Left ventricle myocardium inferior (tissue), 1 donor: Measurements from ENCODE around the gene STIM2. TPM values are rescaled to one million over a fixed set of nuclear protein-coding genes. Genes with fewer than 3 reads are reported as not detected.

Source experiments
- DNase-seq: peaks from one replicate; pipeline ENCODE4 v3.0.0-alpha.2; 2020
- H3K27ac ChIP-seq: fragments of 200-600 bp; replicated peaks from 2 replicates; pipeline ENCODE4 v1.8.0; 2021
- H3K27me3 ChIP-seq: fragments of 200-600 bp; 2 replicates; pipeline ENCODE4 v1.8.0; 2021; ENCODE audit warnings: low read depth
- H3K36me3 ChIP-seq: fragments of 200-600 bp; 2 replicates; pipeline ENCODE4 v1.8.0; 2021
- H3K4me1 ChIP-seq: fragments of 200-600 bp; 2 replicates; pipeline ENCODE4 v1.8.0; 2021
- H3K4me3 ChIP-seq: fragments of 200-600 bp; 2 replicates; pipeline ENCODE4 v1.8.0; 2021; ENCODE audit warnings: mild to moderate bottlenecking, moderate library complexity
- H3K9me3 ChIP-seq: fragments of 200-600 bp; replicated peaks from 2 replicates; pipeline ENCODE4 v1.8.0; 2021
- intact Hi-C: fragments of 100-400 bp; cut with micrococcal nuclease; formaldehyde crosslinking; loops from one replicate; pipeline ENCODE4 v1.11.0; 2022
- total RNA-seq: library from RNA; stranded (reverse); fragmentation: NEBNext Ultra II Directional; extraction: Animal tissue kit (Norgen Biotek cat#: 25700); gene quantifications from one replicate; pipeline ENCODE4 v1.2.1, GENCODE V29; 2021
- TF ChIP-seq, protein P1 (sequence below): fragments of 200-600 bp; IDR thresholded peaks from 2 replicates; pipeline ENCODE4 v1.8.0; 2021; ENCODE audit warnings: antibody characterized with exemption, mild to moderate bottlenecking, borderline replicate concordance
- donor health status: DM: no; HTN: yes; CAD: no; lungs with severe emphysema.

The STIM2 gene
- total RNA-seq, 1 donor from 2014 or later: 12.2 TPM

DNA sequence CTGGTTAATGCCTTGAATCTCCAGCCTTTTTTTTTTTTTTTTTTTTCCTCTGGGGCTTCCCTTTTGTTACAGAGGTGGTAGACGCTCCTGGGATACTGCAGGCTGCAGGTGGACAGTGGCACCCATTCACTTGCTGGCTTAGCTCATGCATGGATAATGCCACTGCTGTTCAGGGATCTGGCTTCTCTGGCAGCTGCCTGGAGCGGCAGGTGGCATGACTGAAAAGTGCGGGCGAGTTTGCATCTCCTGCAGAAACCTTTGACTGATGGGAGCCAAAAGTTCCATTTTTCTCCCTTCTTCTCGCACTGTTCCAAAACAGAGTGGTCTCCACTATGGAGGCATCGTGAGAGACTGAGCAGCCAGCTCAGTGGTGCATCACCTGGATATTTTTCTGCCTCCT, 5.9 kb upstream of the STIM2 start:
- DNase-seq: no peak
- intact Hi-C loops: no loop called here
- H3K36me3 ChIP-seq: no peaks in the 10 kb centered on the region
- H3K4me1 ChIP-seq: peaks cover 30% of the 10 kb centered on the region
- no peak overlapping the region for H3K27ac ChIP-seq
- H3K9me3 ChIP-seq: no peaks in the 10 kb centered on the region
- TF ChIP-seq, protein P1, sequence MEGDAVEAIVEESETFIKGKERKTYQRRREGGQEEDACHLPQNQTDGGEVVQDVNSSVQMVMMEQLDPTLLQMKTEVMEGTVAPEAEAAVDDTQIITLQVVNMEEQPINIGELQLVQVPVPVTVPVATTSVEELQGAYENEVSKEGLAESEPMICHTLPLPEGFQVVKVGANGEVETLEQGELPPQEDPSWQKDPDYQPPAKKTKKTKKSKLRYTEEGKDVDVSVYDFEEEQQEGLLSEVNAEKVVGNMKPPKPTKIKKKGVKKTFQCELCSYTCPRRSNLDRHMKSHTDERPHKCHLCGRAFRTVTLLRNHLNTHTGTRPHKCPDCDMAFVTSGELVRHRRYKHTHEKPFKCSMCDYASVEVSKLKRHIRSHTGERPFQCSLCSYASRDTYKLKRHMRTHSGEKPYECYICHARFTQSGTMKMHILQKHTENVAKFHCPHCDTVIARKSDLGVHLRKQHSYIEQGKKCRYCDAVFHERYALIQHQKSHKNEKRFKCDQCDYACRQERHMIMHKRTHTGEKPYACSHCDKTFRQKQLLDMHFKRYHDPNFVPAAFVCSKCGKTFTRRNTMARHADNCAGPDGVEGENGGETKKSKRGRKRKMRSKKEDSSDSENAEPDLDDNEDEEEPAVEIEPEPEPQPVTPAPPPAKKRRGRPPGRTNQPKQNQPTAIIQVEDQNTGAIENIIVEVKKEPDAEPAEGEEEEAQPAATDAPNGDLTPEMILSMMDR: no peak
- H3K27me3 ChIP-seq: no peaks in the 10 kb centered on the region
- H3K4me3 ChIP-seq: no peak overlapping the region

DNA sequence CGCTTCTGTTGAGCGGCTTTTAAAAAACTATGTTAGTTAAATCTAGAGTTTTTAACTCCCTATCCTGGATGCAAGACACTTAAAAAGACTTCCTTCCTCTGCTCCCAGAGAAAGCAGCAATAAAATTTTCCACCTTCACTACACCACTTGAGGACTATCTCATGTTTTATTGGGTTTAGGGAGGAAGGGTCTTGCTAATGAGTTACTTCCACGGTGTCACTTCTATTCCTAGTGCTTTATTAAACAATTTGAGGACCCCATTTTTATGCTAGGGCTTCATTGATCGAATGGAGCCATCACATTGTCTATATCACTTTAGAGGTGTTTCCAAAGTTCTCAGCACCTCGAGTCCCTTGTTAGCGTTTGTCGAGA, 3.7 kb upstream of the STIM2 start:
- peak overlapping the region; percentile 82 for H3K4me3 ChIP-seq
- no peaks in the 10 kb centered on the region for H3K36me3 ChIP-seq
- peaks cover 46% of the 10 kb centered on the region for H3K4me1 ChIP-seq
- peak overlapping the region; percentile 92 for H3K27ac ChIP-seq
- DNase-seq: no peak
- H3K27me3 ChIP-seq: no peaks in the 10 kb centered on the region
- intact Hi-C loops: no loop called here
- TF ChIP-seq, protein P1: no peak
- no peaks in the 10 kb centered on the region for H3K9me3 ChIP-seq

DNA sequence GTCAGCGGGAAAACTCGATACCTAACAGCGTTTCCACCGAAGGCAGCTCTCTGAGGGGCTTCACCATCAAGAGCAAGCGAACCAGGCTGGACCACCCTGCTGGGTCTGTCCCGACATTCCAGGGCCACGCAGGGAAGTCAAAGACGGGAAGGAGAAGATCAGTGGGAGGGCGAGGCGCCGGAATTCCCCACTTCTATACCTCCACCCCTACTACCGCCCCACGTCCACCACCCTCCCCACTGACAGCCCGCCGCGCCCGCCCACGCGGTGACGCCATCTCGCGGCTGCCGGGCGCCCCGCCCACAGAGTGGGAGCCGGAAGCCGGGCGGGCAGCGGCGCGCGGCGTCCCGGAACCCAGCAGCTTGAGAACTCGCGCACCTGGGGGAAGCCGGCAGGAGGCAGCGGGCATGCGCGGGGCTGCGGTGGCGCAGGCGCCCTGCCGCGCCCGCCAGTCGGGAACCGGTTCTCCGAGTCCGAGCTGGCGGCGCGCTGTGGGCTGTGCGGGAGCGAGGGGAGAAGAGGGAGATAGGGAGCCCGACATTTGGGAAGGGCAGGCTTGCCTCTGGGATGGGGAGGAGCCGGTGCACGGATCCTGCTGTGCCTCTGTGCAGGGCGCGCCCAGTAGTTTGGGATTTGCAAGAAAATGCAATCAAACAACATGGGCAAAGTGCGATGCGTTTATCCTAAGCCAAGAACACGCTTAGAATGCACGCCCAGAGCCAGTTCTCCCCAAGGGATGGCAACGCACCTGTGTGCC, 3.2 kb upstream of the STIM2 start:
- TF ChIP-seq, protein P1: peak; percentile 31
- peak; percentile 91 for DNase-seq
- H3K4me1 ChIP-seq: peaks cover 52% of the 10 kb centered on the region
- peak overlapping the region; percentile 92 for H3K27ac ChIP-seq
- no peaks in the 10 kb centered on the region for H3K27me3 ChIP-seq
- peak overlapping the region; percentile 82 for H3K4me3 ChIP-seq
- H3K9me3 ChIP-seq: no peaks in the 10 kb centered on the region
- no peaks in the 10 kb centered on the region for H3K36me3 ChIP-seq
- intact Hi-C loops: no loop called here

DNA sequence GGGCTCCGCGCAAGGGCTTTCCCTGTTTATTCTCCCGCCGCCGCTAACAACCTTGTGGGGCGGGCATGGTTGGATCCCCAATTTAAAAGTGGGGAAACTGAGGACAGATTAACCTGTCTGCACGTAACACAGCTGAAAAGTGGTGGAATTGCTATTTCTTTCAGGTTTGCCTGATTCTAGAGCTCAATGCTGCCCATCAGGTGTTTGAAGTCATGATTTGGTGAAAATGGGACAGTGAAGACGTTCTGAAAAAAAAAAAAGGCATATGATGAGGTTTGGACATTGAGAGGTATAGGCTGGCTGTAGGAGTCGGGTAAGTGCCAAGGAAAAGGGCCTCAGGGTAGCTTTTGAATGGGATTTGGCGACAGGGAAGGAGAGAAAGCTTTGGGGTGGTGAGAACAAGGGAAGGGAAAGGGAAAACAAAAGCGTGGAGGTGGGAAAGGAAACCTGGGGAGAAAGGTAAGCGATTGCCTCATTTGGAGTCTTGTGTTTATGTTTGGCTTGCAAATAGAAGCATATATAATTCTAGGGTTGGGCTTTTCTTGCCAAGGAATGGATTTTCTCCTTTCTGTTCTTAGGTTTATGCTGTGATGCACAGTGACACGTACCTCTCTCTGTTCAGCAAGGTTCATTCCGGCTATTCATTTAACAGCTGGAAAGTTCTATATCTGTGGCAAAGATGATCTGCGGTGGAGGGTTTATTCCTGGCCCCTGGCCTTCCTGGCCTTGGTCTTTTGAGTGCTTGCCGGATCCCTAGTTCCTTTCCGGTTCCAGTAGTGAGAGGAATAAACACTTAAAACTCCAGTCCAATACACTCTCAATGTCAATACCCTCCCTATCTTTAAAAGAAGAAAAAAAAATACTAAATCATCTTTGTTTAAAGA, 2.4 kb upstream of the STIM2 start:
- Histone ChIP-seq H3K4me3 (peak overlapping the region; percentile 82), H3K36me3 (no peaks in the 10 kb centered on the region), H3K9me3 (no peaks in the 10 kb centered on the region), H3K27ac (peak overlapping the region; percentile 92), H3K4me1 (peaks cover 60% of the 10 kb centered on the region), H3K27me3 (no peaks in the 10 kb centered on the region)
- no peak for DNase-seq
- TF ChIP-seq, protein P1: no peak
- intact Hi-C loops: no loop called here

DNA sequence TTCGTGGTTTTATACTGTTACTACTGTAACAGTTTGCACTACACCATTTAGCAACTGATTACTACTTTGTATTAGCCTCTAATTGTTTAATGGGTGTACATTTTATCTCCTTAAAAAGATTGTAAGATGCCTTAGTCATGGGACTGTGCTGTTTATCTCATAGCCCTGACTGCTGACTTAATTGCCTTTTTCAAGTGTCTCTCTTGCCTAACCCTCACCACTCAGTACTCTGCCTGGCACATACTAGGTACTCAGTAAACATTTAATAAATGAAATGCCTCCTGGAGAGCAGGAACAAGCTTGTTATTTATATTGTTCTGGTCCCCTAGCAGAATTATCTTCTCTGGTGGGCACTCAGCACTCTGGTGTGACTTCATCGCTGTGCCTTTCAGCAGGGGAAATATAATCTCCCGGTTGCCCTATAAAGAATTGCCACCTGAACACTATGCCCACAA, 1.7 kb upstream of the STIM2 start:
- Histone ChIP-seq H3K4me1 (peaks cover 67% of the 10 kb centered on the region), H3K4me3 (peak overlapping the region; percentile 82), H3K27ac (no peak overlapping the region), H3K36me3 (no peaks in the 10 kb centered on the region), H3K9me3 (no peaks in the 10 kb centered on the region), H3K27me3 (no peaks in the 10 kb centered on the region)
- intact Hi-C loops: no loop called here
- TF ChIP-seq, protein P1: no peak
- DNase-seq: no peak
